ENCODE data around the gene ABO.

DNA sequence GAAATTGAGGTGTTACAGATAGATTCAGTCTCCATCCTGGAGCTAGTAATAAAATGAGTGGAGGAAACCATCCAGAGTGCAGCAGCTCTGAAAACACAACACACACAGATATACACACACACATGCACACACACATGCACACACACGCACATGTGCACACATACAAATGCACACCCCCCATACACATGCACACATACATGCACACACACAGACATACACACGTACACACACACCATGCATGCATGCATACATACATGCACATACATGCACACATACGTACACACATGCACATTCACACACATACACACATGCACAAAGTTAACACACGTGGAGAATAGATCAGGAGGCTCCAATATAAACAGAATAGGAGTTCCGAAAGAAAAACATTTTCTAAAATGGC, 44.9 kb downstream of the ABO start:
- TF ChIP-seq CTCF (IDR thresholded peaks at IDR 0.05) (no peak), POLR2A (IDR thresholded peaks at IDR 0.05) (no peak), EP300 (IDR thresholded peaks at IDR 0.05) (no peak)
